HepG2 (cell line): ENCODE data around the gene STX2. TPM values are rescaled to one million over a fixed set of nuclear protein-coding genes. Genes with fewer than 3 reads are reported as not detected.

ENCODE experiments used
- CEBPG ChIP-seq: IDR thresholded peaks from 2 replicates; pipeline ENCODE4 v1.6.1; 2016
- CHD2 ChIP-seq: IDR thresholded peaks from 2 replicates; pipeline ENCODE4 v1.6.1; 2011; ENCODE audit warnings: low read depth, low read length, improper control_type of control experiment
- PATZ1 ChIP-seq: sonication (generic); formaldehyde crosslinking; IDR thresholded peaks from 2 replicates; pipeline ENCODE4 v1.4.0; 2020; ENCODE audit warnings: missing genetic modification reagents
- SALL1 ChIP-seq: sonication (generic); formaldehyde crosslinking; IDR thresholded peaks from 2 replicates; pipeline ENCODE4 v1.8.0; 2022; ENCODE audit warnings: mild to moderate bottlenecking, missing genetic modification reagents
- SOX13 ChIP-seq, 3 experiments: fragments of 450-650 bp in 1 of 3; sonication (generic) in 1 of 3; formaldehyde crosslinking in 1 of 3; IDR thresholded peaks in 2 of 3; conservative IDR thresholded peaks in 1 of 3; 2 replicates each; pipeline versions ENCODE4 v1.5.0 to v1.6.1; 2016 to 2020; ENCODE audit warnings: antibody characterized with exemption in 1 of 3, mild to moderate bottlenecking in 1 of 3, missing compliant biosample characterization in 1 of 3, missing genetic modification reagents in 1 of 3, moderate library complexity in 1 of 3
- SOX5 ChIP-seq: IDR thresholded peaks from 2 replicates; pipeline ENCODE4 v1.6.1; 2016; ENCODE audit warnings: borderline replicate concordance
- ZFP91 ChIP-seq: sonication (generic); formaldehyde crosslinking; IDR thresholded peaks from 2 replicates; pipeline ENCODE4 v1.9.0; 2022; ENCODE audit warnings: missing genetic modification reagents, mild to moderate bottlenecking, borderline replicate concordance
- ZNF264 ChIP-seq: sonication (generic); formaldehyde crosslinking; IDR thresholded peaks from 2 replicates; pipeline ENCODE4 v1.4.0; 2020; ENCODE audit warnings: missing genetic modification reagents
- ZNF383 ChIP-seq: sonication (generic); formaldehyde crosslinking; IDR thresholded peaks from 2 replicates; pipeline ENCODE4 v1.4.0; 2020; ENCODE audit warnings: missing genetic modification reagents, mild to moderate bottlenecking, borderline replicate concordance
- ZNF572 ChIP-seq: sonication (generic); formaldehyde crosslinking; IDR thresholded peaks from 2 replicates; pipeline ENCODE4 v1.5.1; 2020; ENCODE audit warnings: mild to moderate bottlenecking, missing genetic modification reagents
- polyA plus RNA-seq, 8 experiments: library from polyadenylated mRNA; depleted of rRNA in 3 of 8; stranded (reverse) in 7 of 8; unstranded in 1 of 8; fragments of >200 nt; fragmentation: Illumina TruSeq in 4 of 8; extraction: Trizol in 4 of 8; gene quantifications; 2 replicates each; pipeline versions ENCODE4 v1.2.1 to v1.2.3, GENCODE V29; 2011 to 2016; ENCODE audit warnings: low read depth in 4 of 8, missing spikeins in 1 of 8, mixed read lengths in 1 of 8; ENCODE audit not compliant: insufficient read depth in 1 of 8
- total RNA-seq, 5 experiments: library from RNA; depleted of rRNA; stranded (reverse); fragments of >200 nt; fragmentation: Illumina TruSeq; extraction: Trizol; gene quantifications; 2 replicates each; pipeline ENCODE4 v1.2.3, GENCODE V29; 2016; ENCODE audit warnings: low read depth in 1 of 5
- TF ChIP-seq, protein P1 (sequence below): sonication (generic); formaldehyde crosslinking; IDR thresholded peaks from 2 replicates; pipeline ENCODE4 v1.4.0; 2020; ENCODE audit warnings: missing genetic modification reagents, borderline replicate concordance
- TF ChIP-seq, protein P2 (sequence below): sonication (generic); formaldehyde crosslinking; conservative IDR thresholded peaks from 2 replicates; pipeline ENCODE4 v1.4.0; 2020; ENCODE audit warnings: mild to moderate bottlenecking, missing genetic modification reagents, moderate library complexity
- TF ChIP-seq, protein P3 (sequence below): IDR thresholded peaks from 2 replicates; pipeline ENCODE4 v1.6.1; 2016; ENCODE audit warnings: low read depth, borderline replicate concordance
- TF ChIP-seq, protein P4 (sequence below): sonication (generic); formaldehyde crosslinking; IDR thresholded peaks from 2 replicates; pipeline ENCODE4 v1.5.1; 2020; ENCODE audit warnings: missing genetic modification reagents, mild to moderate bottlenecking, borderline replicate concordance

Gene STX2
- total and polyA plus RNA-seq, 2 of the 13 experiments (the other 11 are each of a cell fraction or from before 2014, with no cell fraction given), result 13.4 to 25.1 TPM

DNA sequence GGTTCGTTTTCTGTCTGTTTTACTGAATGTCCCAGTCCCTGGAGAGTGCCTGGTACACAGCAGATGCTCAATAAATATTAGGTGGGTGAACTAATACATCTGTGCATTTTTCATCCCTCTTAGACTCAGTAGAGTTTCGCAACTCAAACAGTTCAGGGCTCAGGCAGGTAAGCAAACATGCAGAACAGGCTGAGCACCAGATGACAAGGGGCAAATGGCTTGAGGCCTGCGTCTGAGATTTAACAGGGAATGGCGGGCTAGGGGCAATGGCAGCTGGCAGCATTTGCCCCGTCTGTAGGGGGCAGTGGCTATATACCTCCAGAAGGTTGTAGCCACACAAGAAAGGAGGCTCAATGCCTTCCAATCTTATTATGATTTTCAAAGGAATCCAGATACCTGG, 24.2 kb upstream of the STX2 start (continued):
- TF ChIP-seq, protein P1, sequence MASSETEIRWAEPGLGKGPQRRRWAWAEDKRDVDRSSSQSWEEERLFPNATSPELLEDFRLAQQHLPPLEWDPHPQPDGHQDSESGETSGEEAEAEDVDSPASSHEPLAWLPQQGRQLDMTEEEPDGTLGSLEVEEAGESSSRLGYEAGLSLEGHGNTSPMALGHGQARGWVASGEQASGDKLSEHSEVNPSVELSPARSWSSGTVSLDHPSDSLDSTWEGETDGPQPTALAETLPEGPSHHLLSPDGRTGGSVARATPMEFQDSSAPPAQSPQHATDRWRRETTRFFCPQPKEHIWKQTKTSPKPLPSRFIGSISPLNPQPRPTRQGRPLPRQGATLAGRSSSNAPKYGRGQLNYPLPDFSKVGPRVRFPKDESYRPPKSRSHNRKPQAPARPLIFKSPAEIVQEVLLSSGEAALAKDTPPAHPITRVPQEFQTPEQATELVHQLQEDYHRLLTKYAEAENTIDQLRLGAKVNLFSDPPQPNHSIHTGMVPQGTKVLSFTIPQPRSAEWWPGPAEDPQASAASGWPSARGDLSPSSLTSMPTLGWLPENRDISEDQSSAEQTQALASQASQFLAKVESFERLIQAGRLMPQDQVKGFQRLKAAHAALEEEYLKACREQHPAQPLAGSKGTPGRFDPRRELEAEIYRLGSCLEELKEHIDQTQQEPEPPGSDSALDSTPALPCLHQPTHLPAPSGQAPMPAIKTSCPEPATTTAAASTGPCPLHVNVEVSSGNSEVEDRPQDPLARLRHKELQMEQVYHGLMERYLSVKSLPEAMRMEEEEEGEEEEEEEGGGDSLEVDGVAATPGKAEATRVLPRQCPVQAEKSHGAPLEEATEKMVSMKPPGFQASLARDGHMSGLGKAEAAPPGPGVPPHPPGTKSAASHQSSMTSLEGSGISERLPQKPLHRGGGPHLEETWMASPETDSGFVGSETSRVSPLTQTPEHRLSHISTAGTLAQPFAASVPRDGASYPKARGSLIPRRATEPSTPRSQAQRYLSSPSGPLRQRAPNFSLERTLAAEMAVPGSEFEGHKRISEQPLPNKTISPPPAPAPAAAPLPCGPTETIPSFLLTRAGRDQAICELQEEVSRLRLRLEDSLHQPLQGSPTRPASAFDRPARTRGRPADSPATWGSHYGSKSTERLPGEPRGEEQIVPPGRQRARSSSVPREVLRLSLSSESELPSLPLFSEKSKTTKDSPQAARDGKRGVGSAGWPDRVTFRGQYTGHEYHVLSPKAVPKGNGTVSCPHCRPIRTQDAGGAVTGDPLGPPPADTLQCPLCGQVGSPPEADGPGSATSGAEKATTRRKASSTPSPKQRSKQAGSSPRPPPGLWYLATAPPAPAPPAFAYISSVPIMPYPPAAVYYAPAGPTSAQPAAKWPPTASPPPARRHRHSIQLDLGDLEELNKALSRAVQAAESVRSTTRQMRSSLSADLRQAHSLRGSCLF (CRISPR knock-in tag), result no peak
- TF ChIP-seq, protein P2, sequence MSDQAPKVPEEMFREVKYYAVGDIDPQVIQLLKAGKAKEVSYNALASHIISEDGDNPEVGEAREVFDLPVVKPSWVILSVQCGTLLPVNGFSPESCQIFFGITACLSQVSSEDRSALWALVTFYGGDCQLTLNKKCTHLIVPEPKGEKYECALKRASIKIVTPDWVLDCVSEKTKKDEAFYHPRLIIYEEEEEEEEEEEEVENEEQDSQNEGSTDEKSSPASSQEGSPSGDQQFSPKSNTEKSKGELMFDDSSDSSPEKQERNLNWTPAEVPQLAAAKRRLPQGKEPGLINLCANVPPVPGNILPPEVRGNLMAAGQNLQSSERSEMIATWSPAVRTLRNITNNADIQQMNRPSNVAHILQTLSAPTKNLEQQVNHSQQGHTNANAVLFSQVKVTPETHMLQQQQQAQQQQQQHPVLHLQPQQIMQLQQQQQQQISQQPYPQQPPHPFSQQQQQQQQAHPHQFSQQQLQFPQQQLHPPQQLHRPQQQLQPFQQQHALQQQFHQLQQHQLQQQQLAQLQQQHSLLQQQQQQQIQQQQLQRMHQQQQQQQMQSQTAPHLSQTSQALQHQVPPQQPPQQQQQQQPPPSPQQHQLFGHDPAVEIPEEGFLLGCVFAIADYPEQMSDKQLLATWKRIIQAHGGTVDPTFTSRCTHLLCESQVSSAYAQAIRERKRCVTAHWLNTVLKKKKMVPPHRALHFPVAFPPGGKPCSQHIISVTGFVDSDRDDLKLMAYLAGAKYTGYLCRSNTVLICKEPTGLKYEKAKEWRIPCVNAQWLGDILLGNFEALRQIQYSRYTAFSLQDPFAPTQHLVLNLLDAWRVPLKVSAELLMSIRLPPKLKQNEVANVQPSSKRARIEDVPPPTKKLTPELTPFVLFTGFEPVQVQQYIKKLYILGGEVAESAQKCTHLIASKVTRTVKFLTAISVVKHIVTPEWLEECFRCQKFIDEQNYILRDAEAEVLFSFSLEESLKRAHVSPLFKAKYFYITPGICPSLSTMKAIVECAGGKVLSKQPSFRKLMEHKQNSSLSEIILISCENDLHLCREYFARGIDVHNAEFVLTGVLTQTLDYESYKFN, result 0 out of 2 replicates have a peak, but pooled peaks have one; percentile 21
- TF ChIP-seq SOX13 (IDR thresholded peaks at IDR 0.05), result no peak
- peak in 1 of 2 experiments; percentile 19; a peak in 1 of 4 replicates for TF ChIP-seq SOX13 (CRISPR knock-in tag; conservative IDR thresholded peaks at IDR 0.05 in 1 of 2, IDR thresholded peaks at IDR 0.05 in 1 of 2)
- TF ChIP-seq, protein P3, sequence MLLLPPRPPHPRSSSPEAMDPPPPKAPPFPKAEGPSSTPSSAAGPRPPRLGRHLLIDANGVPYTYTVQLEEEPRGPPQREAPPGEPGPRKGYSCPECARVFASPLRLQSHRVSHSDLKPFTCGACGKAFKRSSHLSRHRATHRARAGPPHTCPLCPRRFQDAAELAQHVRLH (CRISPR knock-in tag), result 0 out of 2 replicates have a peak, but pooled peaks have one; percentile 30
- peak; percentile 75 for TF ChIP-seq SALL1 (CRISPR knock-in tag)
- no peak for TF ChIP-seq CHD2
- TF ChIP-seq SOX5 (CRISPR knock-in tag), result 0 out of 2 replicates have a peak, but pooled peaks have one; percentile 19
- peak; percentile 100 for TF ChIP-seq ZNF264
- TF ChIP-seq, protein P4, sequence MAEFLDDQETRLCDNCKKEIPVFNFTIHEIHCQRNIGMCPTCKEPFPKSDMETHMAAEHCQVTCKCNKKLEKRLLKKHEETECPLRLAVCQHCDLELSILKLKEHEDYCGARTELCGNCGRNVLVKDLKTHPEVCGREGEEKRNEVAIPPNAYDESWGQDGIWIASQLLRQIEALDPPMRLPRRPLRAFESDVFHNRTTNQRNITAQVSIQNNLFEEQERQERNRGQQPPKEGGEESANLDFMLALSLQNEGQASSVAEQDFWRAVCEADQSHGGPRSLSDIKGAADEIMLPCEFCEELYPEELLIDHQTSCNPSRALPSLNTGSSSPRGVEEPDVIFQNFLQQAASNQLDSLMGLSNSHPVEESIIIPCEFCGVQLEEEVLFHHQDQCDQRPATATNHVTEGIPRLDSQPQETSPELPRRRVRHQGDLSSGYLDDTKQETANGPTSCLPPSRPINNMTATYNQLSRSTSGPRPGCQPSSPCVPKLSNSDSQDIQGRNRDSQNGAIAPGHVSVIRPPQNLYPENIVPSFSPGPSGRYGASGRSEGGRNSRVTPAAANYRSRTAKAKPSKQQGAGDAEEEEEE (CRISPR knock-in tag), result no peak
- peak; percentile 96 for TF ChIP-seq CEBPG (CRISPR knock-in tag)
- TF ChIP-seq ZNF572 (CRISPR knock-in tag), result no peak
- TF ChIP-seq ZNF383 (CRISPR knock-in tag), result no peak
- no peak for TF ChIP-seq ZFP91 (CRISPR knock-in tag)
- no peak for TF ChIP-seq PATZ1 (CRISPR knock-in tag)
